ENCODE measurements around the gene TBC1D5.

The TBC1D5 gene

DNA sequence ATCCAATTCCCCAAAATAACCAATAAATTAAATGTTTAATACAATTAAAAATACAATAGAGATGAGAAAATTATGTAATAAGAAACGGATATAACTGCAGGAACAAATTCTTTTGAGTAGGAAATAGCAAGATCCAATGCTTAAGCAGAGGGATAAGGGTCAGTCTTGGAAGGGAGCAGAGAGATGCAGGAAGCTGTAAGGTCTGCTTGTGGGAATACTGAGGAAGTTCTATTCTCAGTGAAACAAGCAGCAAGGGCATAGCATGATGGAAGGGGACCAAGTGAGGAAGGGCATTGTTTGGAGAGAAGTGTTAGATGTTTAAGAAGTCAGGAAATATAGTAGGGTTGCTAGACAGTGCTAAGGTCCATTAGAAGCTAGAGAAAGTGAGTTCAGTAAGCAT lies 409.0 kb downstream of the TBC1D5 start:
- H3K4me1 ChIP-seq (ENCODE audit: insufficient read depth, low read length) = peaks cover 4% of the 10 kb centered on the region
- H3K27me3 ChIP-seq (ENCODE audit: control insufficient read depth in 1 of 2, insufficient read depth in 2 of 2, low read length in 2 of 2) = no peaks in the 10 kb centered on the region
- no peaks in the 10 kb centered on the region for H3K36me3 ChIP-seq (ENCODE audit: insufficient read depth, low read length)
- H3K27ac ChIP-seq (ENCODE audit: low read depth, low read length) = no peak overlapping the region
- H3K4me3 ChIP-seq (ENCODE audit: low read depth in 1 of 2, low read length in 2 of 2) = no peak overlapping the region
- H3K9me3 ChIP-seq (ENCODE audit: low read length) = no peaks in the 10 kb centered on the region
- H3K9ac ChIP-seq (ENCODE audit: low read length) = no peak overlapping the region

DNA sequence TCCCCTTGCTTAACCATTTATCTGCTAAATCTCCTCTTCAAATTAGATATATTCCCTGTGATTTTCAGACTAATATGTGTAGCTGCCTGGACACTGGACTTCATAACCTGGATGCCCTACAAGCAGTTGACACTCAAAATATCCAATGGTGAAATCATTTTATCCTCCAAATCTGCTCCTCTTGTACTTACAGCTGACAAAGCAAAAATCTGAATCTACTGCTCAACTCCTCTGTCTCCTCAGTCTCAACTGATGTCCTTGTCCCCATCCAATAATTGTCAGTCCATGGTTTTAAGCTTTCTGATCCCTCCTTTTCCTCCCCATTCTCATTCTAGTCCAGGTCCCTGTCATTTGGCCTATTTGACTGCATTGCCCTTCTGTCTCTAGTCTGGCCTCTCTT lies 411.8 kb downstream of the TBC1D5 start:
- no peaks in the 10 kb centered on the region for H3K9me3 ChIP-seq (ENCODE audit: low read length)
- H3K9ac ChIP-seq (ENCODE audit: low read length) = no peak overlapping the region
- no peak overlapping the region for H3K27ac ChIP-seq (ENCODE audit: low read depth, low read length)
- H3K4me3 ChIP-seq (ENCODE audit: low read depth in 1 of 2, low read length in 2 of 2) = no peak overlapping the region
- no peaks in the 10 kb centered on the region for H3K4me1 ChIP-seq (ENCODE audit: insufficient read depth, low read length)
- H3K36me3 ChIP-seq (ENCODE audit: insufficient read depth, low read length) = no peaks in the 10 kb centered on the region
- no peaks in the 10 kb centered on the region for H3K27me3 ChIP-seq (ENCODE audit: control insufficient read depth in 1 of 2, insufficient read depth in 2 of 2, low read length in 2 of 2)

DNA sequence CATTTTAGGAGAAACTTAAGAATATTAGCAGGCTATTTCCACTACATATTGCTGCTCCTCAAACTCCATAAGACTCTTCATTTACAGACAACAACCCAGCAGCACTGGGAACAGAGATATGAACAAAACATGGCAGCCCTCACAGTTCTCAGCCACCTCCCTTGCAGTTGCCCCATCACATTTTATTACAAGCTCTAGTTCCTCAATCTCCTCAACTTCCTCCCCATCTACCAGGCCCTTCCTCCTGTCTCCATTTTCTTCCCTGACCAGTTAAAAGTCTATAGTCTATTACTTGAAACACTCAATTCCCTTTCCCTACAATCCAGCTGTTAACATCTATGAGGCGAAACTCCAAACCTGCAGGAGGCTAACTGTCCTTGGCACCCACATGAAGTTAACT lies 412.5 kb downstream of the TBC1D5 start:
- Histone ChIP-seq H3K9ac (ENCODE audit: low read length) (no peak overlapping the region), H3K36me3 (ENCODE audit: insufficient read depth, low read length) (no peaks in the 10 kb centered on the region), H3K4me1 (ENCODE audit: insufficient read depth, low read length) (no peaks in the 10 kb centered on the region), H3K9me3 (ENCODE audit: low read length) (no peaks in the 10 kb centered on the region), H3K27ac (ENCODE audit: low read depth, low read length) (no peak overlapping the region), H3K4me3 (ENCODE audit: low read depth in 1 of 2, low read length in 2 of 2) (no peak overlapping the region), H3K27me3 (ENCODE audit: control insufficient read depth in 1 of 2, insufficient read depth in 2 of 2, low read length in 2 of 2) (no peaks in the 10 kb centered on the region)

DNA sequence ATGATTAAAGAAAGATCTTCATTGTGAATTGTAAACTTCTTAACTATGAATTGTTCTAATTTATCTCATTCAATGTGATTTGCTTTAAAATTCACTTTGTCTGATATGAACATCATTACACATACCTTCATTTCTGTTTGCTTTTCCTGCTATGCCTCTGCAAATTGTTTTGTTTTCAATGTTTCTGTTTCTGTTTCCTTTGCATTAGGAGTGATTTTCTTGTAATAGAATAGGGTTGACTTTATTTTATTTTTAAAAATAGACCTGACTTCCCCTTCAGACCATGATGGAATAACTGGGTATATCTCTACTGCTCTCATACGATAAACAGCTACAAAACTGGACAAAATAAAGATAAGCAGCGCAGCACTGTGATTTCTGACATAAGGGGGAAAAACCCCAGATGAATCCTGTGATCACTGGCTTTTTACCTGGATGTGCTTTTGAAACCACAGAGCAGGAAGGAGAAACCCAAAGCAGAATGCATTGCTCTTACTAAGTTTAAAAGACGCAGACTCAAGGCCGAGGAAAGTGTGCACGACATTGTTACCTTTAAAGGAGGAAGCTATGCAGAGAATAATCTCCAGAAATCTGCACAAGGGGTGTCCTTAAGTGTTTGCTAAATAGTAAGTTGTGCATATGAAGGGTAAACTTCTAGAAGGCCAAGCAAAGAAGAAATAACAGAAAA lies 420.2 kb downstream of the TBC1D5 start:
- Histone ChIP-seq H3K9ac (ENCODE audit: low read length) (no peak overlapping the region), H3K27me3 (ENCODE audit: control insufficient read depth in 1 of 2, insufficient read depth in 2 of 2, low read length in 2 of 2) (no peaks in the 10 kb centered on the region), H3K9me3 (ENCODE audit: low read length) (no peaks in the 10 kb centered on the region), H3K4me1 (ENCODE audit: insufficient read depth, low read length) (no peaks in the 10 kb centered on the region), H3K4me3 (ENCODE audit: low read depth in 1 of 2, low read length in 2 of 2) (no peak overlapping the region), H3K36me3 (ENCODE audit: insufficient read depth, low read length) (no peaks in the 10 kb centered on the region), H3K27ac (ENCODE audit: low read depth, low read length) (no peak overlapping the region)

DNA sequence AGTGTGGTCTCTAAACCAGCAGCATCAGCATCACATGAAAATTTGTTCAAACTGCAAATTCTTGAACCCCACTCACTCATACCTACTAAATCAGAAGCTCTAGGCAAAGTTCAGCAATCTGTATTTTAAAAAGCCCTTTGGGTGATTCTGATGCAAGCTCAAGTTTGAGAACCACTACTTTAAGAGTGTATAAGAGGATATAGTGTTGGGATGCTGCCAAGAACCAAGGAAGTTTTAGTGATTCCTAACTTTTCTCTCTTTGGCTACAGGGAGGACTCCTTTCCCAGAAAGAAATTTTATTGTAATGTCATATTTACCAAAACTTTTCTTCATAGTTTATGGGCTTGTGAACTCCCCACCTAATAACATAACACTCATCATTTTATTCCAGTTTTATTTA lies 422.2 kb downstream of the TBC1D5 start:
- Histone ChIP-seq H3K36me3 (ENCODE audit: insufficient read depth, low read length) (no peaks in the 10 kb centered on the region), H3K27ac (ENCODE audit: low read depth, low read length) (no peak overlapping the region), H3K27me3 (ENCODE audit: control insufficient read depth in 1 of 2, insufficient read depth in 2 of 2, low read length in 2 of 2) (no peaks in the 10 kb centered on the region), H3K9me3 (ENCODE audit: low read length) (no peaks in the 10 kb centered on the region), H3K9ac (ENCODE audit: low read length) (no peak overlapping the region), H3K4me1 (ENCODE audit: insufficient read depth, low read length) (no peaks in the 10 kb centered on the region), H3K4me3 (ENCODE audit: low read depth in 1 of 2, low read length in 2 of 2) (no peak overlapping the region)

DNA sequence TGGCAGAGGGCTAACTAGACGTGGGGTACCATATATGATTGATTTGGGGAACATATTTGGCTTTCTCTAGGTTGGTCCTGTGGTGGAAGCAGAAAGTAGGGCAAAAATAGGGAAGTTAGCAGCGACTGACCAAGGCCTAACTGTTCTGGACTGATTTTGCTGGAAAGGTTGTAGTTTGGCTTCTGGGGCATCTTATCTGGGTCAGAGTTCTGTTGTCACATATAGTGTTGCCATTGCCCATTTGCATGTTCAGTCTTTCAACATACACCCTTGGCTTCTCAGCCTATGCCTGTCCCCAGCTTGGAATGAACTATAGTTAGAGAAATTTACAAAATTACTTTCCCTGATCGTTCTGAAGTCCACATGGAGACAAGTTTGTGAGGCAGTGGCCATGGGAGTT lies 426.5 kb downstream of the TBC1D5 start:
- H3K27me3 ChIP-seq (ENCODE audit: control insufficient read depth in 1 of 2, insufficient read depth in 2 of 2, low read length in 2 of 2) = no peaks in the 10 kb centered on the region
- H3K9me3 ChIP-seq (ENCODE audit: low read length) = no peaks in the 10 kb centered on the region
- no peak overlapping the region for H3K9ac ChIP-seq (ENCODE audit: low read length)
- H3K36me3 ChIP-seq (ENCODE audit: insufficient read depth, low read length) = no peaks in the 10 kb centered on the region
- H3K4me1 ChIP-seq (ENCODE audit: insufficient read depth, low read length) = no peaks in the 10 kb centered on the region
- H3K4me3 ChIP-seq (ENCODE audit: low read depth in 1 of 2, low read length in 2 of 2) = no peak overlapping the region
- H3K27ac ChIP-seq (ENCODE audit: low read depth, low read length) = no peak overlapping the region

DNA sequence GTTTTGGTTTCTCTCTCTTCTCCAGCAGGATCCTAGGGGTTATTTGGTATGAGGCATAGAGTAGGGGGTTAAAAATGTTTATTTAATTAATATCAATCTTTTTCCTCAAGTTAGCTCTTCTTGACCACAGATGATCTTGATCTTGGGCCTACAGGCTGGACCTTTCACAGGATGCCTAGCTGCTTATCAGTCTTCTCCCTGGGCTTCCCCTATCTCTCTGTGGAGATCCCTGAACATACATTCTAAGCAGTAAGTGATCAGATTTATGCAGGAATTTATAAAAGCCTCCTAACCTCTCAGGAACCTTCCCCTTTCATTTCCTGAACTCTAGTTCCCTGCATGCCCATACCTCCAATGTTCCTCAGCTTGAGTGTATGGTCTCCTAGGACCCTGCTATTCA lies 428.3 kb downstream of the TBC1D5 start:
- no peaks in the 10 kb centered on the region for H3K9me3 ChIP-seq (ENCODE audit: low read length)
- H3K4me1 ChIP-seq (ENCODE audit: insufficient read depth, low read length) = no peaks in the 10 kb centered on the region
- H3K36me3 ChIP-seq (ENCODE audit: insufficient read depth, low read length) = no peaks in the 10 kb centered on the region
- no peak overlapping the region for H3K4me3 ChIP-seq (ENCODE audit: low read depth in 1 of 2, low read length in 2 of 2)
- no peak overlapping the region for H3K9ac ChIP-seq (ENCODE audit: low read length)
- no peaks in the 10 kb centered on the region for H3K27me3 ChIP-seq (ENCODE audit: control insufficient read depth in 1 of 2, insufficient read depth in 2 of 2, low read length in 2 of 2)
- H3K27ac ChIP-seq (ENCODE audit: low read depth, low read length) = no peak overlapping the region

DNA sequence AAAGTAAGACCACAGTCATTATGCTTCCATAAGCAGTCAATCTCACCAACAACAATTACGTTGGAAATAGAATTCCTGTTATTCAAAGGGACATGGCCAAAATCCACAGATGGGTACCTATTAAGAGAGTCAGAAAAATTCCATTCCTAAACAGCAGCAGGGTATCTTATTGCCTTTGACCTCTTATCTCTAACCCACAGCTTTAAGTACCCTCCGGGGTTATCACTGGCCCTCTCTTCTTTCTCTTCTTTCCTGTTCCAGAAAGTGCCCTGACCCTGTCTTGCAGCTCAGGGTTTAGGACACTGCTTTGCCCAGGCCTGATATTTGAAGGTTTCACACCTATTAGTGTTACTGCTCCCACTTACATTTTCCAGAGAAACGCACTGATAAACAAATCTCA lies 428.7 kb downstream of the TBC1D5 start:
- H3K9ac ChIP-seq (ENCODE audit: low read length) = no peak overlapping the region
- H3K4me1 ChIP-seq (ENCODE audit: insufficient read depth, low read length) = no peaks in the 10 kb centered on the region
- no peaks in the 10 kb centered on the region for H3K27me3 ChIP-seq (ENCODE audit: control insufficient read depth in 1 of 2, insufficient read depth in 2 of 2, low read length in 2 of 2)
- no peaks in the 10 kb centered on the region for H3K9me3 ChIP-seq (ENCODE audit: low read length)
- no peaks in the 10 kb centered on the region for H3K36me3 ChIP-seq (ENCODE audit: insufficient read depth, low read length)
- H3K4me3 ChIP-seq (ENCODE audit: low read depth in 1 of 2, low read length in 2 of 2) = no peak overlapping the region
- H3K27ac ChIP-seq (ENCODE audit: low read depth, low read length) = no peak overlapping the region

DNA sequence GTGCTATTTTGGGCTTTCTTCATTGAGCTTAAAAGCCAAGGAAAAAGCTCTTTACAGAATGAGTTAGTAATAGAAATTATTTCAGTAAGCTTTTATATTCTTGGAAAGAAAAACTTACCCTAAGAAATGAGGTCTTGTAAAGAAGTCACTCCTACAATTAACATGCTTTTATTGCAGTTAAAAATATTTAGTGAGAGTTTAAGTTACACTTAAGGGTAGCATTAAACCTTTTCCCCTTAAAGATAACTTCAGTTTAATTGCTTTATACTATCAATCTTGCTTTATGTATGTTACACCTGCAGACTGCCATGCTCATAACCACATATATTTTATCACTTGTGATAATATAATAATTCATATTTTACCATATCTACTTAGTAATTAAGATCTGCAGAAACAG lies 431.4 kb downstream of the TBC1D5 start:
- Histone ChIP-seq H3K4me3 (ENCODE audit: low read depth in 1 of 2, low read length in 2 of 2) (no peak overlapping the region), H3K36me3 (ENCODE audit: insufficient read depth, low read length) (no peaks in the 10 kb centered on the region), H3K9ac (ENCODE audit: low read length) (no peak overlapping the region), H3K27ac (ENCODE audit: low read depth, low read length) (no peak overlapping the region), H3K4me1 (ENCODE audit: insufficient read depth, low read length) (no peaks in the 10 kb centered on the region), H3K27me3 (ENCODE audit: control insufficient read depth in 1 of 2, insufficient read depth in 2 of 2, low read length in 2 of 2) (no peaks in the 10 kb centered on the region), H3K9me3 (ENCODE audit: low read length) (no peaks in the 10 kb centered on the region)

DNA sequence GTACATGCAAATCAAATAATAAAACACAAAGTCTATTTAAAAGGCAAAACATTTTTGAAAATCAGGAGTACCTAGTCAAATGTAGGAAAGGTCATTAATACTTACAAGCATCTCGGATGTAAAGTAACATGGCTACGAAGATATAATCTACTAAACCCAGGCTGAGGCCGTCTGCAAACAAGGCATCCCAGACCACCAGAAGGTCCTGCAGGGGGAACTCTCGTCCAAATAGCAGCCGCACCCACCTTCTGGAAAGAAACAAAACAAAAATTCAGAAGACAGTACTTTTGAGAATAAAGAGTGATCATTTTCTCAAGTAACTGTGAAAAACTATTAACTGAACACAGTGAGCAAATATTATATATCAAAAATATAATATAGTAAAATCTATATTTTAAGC lies 434.5 kb downstream of the TBC1D5 start:
- Histone ChIP-seq H3K9ac (ENCODE audit: low read length) (no peak overlapping the region), H3K4me1 (ENCODE audit: insufficient read depth, low read length) (no peaks in the 10 kb centered on the region), H3K4me3 (ENCODE audit: low read depth in 1 of 2, low read length in 2 of 2) (no peak overlapping the region), H3K27ac (ENCODE audit: low read depth, low read length) (no peak overlapping the region), H3K9me3 (ENCODE audit: low read length) (no peaks in the 10 kb centered on the region), H3K36me3 (ENCODE audit: insufficient read depth, low read length) (no peaks in the 10 kb centered on the region), H3K27me3 (ENCODE audit: control insufficient read depth in 1 of 2, insufficient read depth in 2 of 2, low read length in 2 of 2) (no peaks in the 10 kb centered on the region)

DNA sequence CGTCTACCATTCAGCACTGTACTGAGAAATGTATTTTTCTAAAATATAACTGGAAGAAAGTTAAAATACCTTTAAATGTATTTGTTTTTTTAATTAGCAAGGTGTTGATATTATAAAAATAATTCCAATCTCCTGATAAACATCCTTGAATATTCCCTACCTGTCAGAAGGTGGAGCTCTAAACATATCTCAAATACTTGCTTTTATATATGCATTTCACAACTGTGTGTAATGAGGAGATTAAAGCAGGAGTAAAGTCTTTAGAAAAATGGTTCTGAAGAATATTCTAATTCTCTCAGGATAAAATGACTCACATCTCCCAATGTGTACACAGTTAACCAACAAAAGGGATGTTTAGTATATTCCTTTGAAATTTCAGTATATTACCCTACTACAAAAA lies 434.9 kb downstream of the TBC1D5 start:
- Histone ChIP-seq H3K9ac (ENCODE audit: low read length) (no peak overlapping the region), H3K36me3 (ENCODE audit: insufficient read depth, low read length) (no peaks in the 10 kb centered on the region), H3K27ac (ENCODE audit: low read depth, low read length) (no peak overlapping the region)

DNA sequence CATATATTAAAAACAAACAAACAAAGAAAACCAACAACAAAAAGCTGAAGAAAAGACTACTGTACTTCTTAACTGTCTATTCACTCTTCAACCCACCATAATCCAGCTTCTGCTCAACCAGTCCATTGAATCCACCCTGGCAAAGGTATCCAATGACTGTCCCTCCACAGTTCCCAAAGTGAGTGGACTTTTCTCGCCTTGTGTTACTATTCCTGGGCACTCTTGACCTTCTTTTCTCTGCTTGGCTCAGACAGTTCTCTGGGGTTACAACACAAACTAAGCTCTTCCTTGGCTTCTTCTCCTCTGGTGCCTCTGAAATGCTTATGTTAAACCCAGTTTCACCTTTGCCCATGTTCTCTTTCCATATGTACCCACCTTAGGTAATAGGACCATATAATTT lies 437.5 kb downstream of the TBC1D5 start:
- no peaks in the 10 kb centered on the region for H3K4me1 ChIP-seq (ENCODE audit: insufficient read depth, low read length)
- no peaks in the 10 kb centered on the region for H3K27me3 ChIP-seq (ENCODE audit: control insufficient read depth in 1 of 2, insufficient read depth in 2 of 2, low read length in 2 of 2)
- no peak overlapping the region for H3K4me3 ChIP-seq (ENCODE audit: low read depth in 1 of 2, low read length in 2 of 2)
- H3K9ac ChIP-seq (ENCODE audit: low read length) = no peak overlapping the region
- no peak overlapping the region for H3K27ac ChIP-seq (ENCODE audit: low read depth, low read length)
- no peaks in the 10 kb centered on the region for H3K9me3 ChIP-seq (ENCODE audit: low read length)
- no peaks in the 10 kb centered on the region for H3K36me3 ChIP-seq (ENCODE audit: insufficient read depth, low read length)

More for the DNA sequence above, 434.9 kb downstream of the TBC1D5 start:
- Histone ChIP-seq H3K9me3 (ENCODE audit: low read length) (no peaks in the 10 kb centered on the region), H3K27me3 (ENCODE audit: control insufficient read depth in 1 of 2, insufficient read depth in 2 of 2, low read length in 2 of 2) (no peaks in the 10 kb centered on the region), H3K4me3 (ENCODE audit: low read depth in 1 of 2, low read length in 2 of 2) (no peak overlapping the region), H3K4me1 (ENCODE audit: insufficient read depth, low read length) (no peaks in the 10 kb centered on the region)

All from muscle layer of colon (tissue), 2 donors.